B cell (primary cell): ENCODE data around the gene DCDC1. TPM values are rescaled to one million over a fixed set of nuclear protein-coding genes. Genes with fewer than 3 reads are reported as not detected.
A peak's percentile ranks its signal among the peaks of the same experiment; 100 is the strongest.

Experiments used
- ATAC-seq: fragments of 200-7000 bp; cut with Tn5 transposase; one replicate; pipeline ENCODE4 v1.10.0; 2021; ENCODE audit warnings: low read depth, mild to moderate bottlenecking, moderate number of reproducible peaks, moderate library complexity
- CTCF ChIA-PET: fragments of 350-600 bp; sonication (Branson Sonifier 250); formaldehyde crosslinking; loops from one replicate; lab custom pipeline; 2021; ENCODE audit warnings: antibody characterized with exemption, inconsistent platforms; lab: Charles Lee
- POLR2A ChIA-PET: fragments of 350-600 bp; sonication (Branson Sonifier 250); formaldehyde crosslinking; loops from one replicate; lab custom pipeline; 2021; ENCODE audit warnings: antibody characterized with exemption; lab: Charles Lee
- DNase-seq: peaks from one replicate; pipeline ENCODE4 v3.0.0; 2013
- H2AFZ ChIP-seq: 2 replicates; pipeline ENCODE4 v1.6.1; 2012; ENCODE audit warnings: mild to moderate bottlenecking, low read depth, low read length; ENCODE audit not compliant: insufficient read depth, poor library complexity, severe bottlenecking
- H3K27ac ChIP-seq, 2 donors: 1 replicate in 1 of 2; 2 replicates in 1 of 2; pipeline ENCODE4 v1.5.1; 2012 to 2013; ENCODE audit warnings: low read length in 2 of 2, mild to moderate bottlenecking in 2 of 2, moderate library complexity in 1 of 2
- H3K27me3 ChIP-seq, 4 experiments: fragments of 200-600 bp in 1 of 4; sonication (generic) in 1 of 4; replicated peaks in 1 of 4; 1 replicate in 2 of 4; 2 replicates in 2 of 4; pipeline versions ENCODE4 v1.6.1 to v1.7.0; 2013 to 2016; ENCODE audit warnings: low read length in 3 of 4, mild to moderate bottlenecking in 2 of 4, mixed read lengths in 1 of 4, moderate library complexity in 1 of 4; ENCODE audit not compliant: insufficient read depth in 4 of 4, control insufficient read depth in 3 of 4; ENCODE audit errors: control extremely low read depth in 1 of 4
- H3K36me3 ChIP-seq, 2 experiments: replicated peaks in 1 of 2; 1 replicate in 1 of 2; 2 replicates in 1 of 2; pipeline versions ENCODE4 v1.6.1 to v1.7.1; 2013; ENCODE audit warnings: low read length in 1 of 2; ENCODE audit not compliant: insufficient read depth in 2 of 2, control insufficient read depth in 1 of 2; ENCODE audit errors: control extremely low read depth in 1 of 2, extremely low read depth in 1 of 2
- H3K4me1 ChIP-seq, 2 donors: fragments of 200-600 bp in 1 of 2; sonication (generic) in 1 of 2; 1 replicate in 1 of 2; 2 replicates in 1 of 2; pipeline versions ENCODE4 v1.5.1 to v1.6.1; 2013 to 2017; ENCODE audit warnings: low read length in 2 of 2; ENCODE audit not compliant: control insufficient read depth in 2 of 2, insufficient read depth in 2 of 2
- H3K4me2 ChIP-seq: replicated peaks from 2 replicates; pipeline ENCODE3; 2012; ENCODE audit warnings: mild to moderate bottlenecking, low read depth, low read length; ENCODE audit not compliant: poor library complexity, severe bottlenecking
- H3K4me3 ChIP-seq, 5 experiments: fragments of 200-600 bp in 1 of 5; sonication (generic) in 1 of 5; 1 replicate in 3 of 5; 2 replicates in 2 of 5; pipeline versions ENCODE4 v1.5.1 to v1.7.0; 2011 to 2016; ENCODE audit warnings: low read length in 4 of 5, mild to moderate bottlenecking in 4 of 5, low read depth in 2 of 5, control low read depth in 1 of 5, moderate library complexity in 1 of 5; ENCODE audit not compliant: insufficient read depth in 1 of 5; ENCODE audit errors: control extremely low read depth in 1 of 5, extremely low read depth in 1 of 5
- H3K79me2 ChIP-seq: fragments of 200-600 bp; sonication (generic); one replicate; pipeline ENCODE4 v1.6.0; 2016; ENCODE audit warnings: low read length; ENCODE audit not compliant: control insufficient read depth, insufficient read depth
- H3K9ac ChIP-seq: fragments of 200-600 bp; sonication (generic); 2 replicates; pipeline ENCODE4 v1.6.1; 2017; ENCODE audit warnings: mild to moderate bottlenecking, low read length, moderate library complexity
- H3K9me3 ChIP-seq, 3 donors: one replicate each; pipeline versions ENCODE4 v1.6.1 to v1.7.1; 2013; ENCODE audit warnings: low read length in 2 of 3; ENCODE audit not compliant: control insufficient read depth in 2 of 3, insufficient read depth in 1 of 3; ENCODE audit errors: control extremely low read depth in 1 of 3
- H4K20me1 ChIP-seq: 2 replicates; pipeline ENCODE4 v1.6.0; 2012; ENCODE audit warnings: mild to moderate bottlenecking, low read length; ENCODE audit not compliant: insufficient read depth, control insufficient read depth, poor library complexity, severe bottlenecking
- H3K27ac Mint-ChIP-seq: one replicate; pipeline ENCODE4 v1.8.0; 2021; ENCODE audit warnings: mixed read lengths
- H3K27me3 Mint-ChIP-seq: one replicate; pipeline ENCODE4 v1.8.0; 2021; ENCODE audit warnings: mixed read lengths
- H3K4me1 Mint-ChIP-seq: one replicate; pipeline ENCODE4 v1.8.0; 2021; ENCODE audit warnings: mixed read lengths
- H3K4me3 Mint-ChIP-seq: one replicate; pipeline ENCODE4 v1.8.0; 2021; ENCODE audit warnings: mixed read lengths
- H3K9me3 Mint-ChIP-seq: one replicate; pipeline ENCODE4 v1.8.0; 2022; ENCODE audit warnings: mixed read lengths; ENCODE audit not compliant: insufficient read depth
- CTCF ChIP-seq: fragments of 200-600 bp; IDR thresholded peaks from one replicate; pipeline ENCODE4 v1.8.0; 2022; ENCODE audit warnings: antibody characterized with exemption, mild to moderate bottlenecking
- EZH2 ChIP-seq: IDR thresholded peaks from 2 replicates; pipeline ENCODE4 v1.6.1; 2012; ENCODE audit warnings: borderline replicate concordance, low read depth, mild to moderate bottlenecking, moderate library complexity, low read length; ENCODE audit not compliant: insufficient read depth, poor library complexity, severe bottlenecking
- WGBS: methylation state at CpG from one replicate; pipeline ENCODE4 v1.1.5; 2013; ENCODE audit warnings: missing lambda C conversion rate; ENCODE audit not compliant: insufficient coverage; 5-methylcytosine and 5-hydroxymethylcytosine counted together
- intact Hi-C: fragments of 100-400 bp; cut with micrococcal nuclease; formaldehyde crosslinking; loops from one replicate; pipeline ENCODE4 v1.10.0; 2022
- polyA plus RNA-seq: library from polyadenylated mRNA; depleted of rRNA; stranded (reverse); fragments of >200 nt; gene quantifications from 2 replicates; pipeline ENCODE4 v1.2.3, GENCODE V29; 2012
- total RNA-seq, 2 donors: library from RNA; stranded (reverse); fragments of 120-200 nt in 1 of 2; gene quantifications; 1 replicate in 1 of 2; 2 replicates in 1 of 2; pipeline versions ENCODE4 v1.2.3 to v1.2.4, GENCODE V29; 2013 to 2022

Gene DCDC1
- total and polyA plus RNA-seq, 2 donors (not counting 1 experiment from before 2014, with no cell fraction given): not detected

- intact Hi-C loops: no loop called here
- ATAC-seq (no peak), DNase-seq (no peak)
- no peak overlapping the region for H3K4me3 Mint-ChIP-seq
- CTCF ChIA-PET: no interaction called here
- no peak overlapping the region for H3K27ac Mint-ChIP-seq
- H3K9ac ChIP-seq: no peak overlapping the region
- 92% methylated on average over 2 of the region's 2 CpGs for WGBS
- H3K27me3 Mint-ChIP-seq: peaks cover 9% of the 10 kb centered on the region
- no peaks in the 10 kb centered on the region for H4K20me1 ChIP-seq
- no peaks in the 10 kb centered on the region for H3K9me3 ChIP-seq
- no peaks in the 10 kb centered on the region for H3K4me1 Mint-ChIP-seq
- H3K4me2 ChIP-seq: no peak overlapping the region
- POLR2A ChIA-PET: no interaction called here
- H3K36me3 ChIP-seq: no peaks in the 10 kb centered on the region
- H3K79me2 ChIP-seq: no peaks in the 10 kb centered on the region
- TF ChIP-seq EZH2 (no peak), CTCF (no peak)
- H3K4me1 ChIP-seq: no peaks in the 10 kb centered on the region
- H3K27me3 ChIP-seq: no peaks in the 10 kb centered on the region
- no peak overlapping the region for H3K4me3 ChIP-seq
- H3K27ac ChIP-seq: no peak overlapping the region
- H2AFZ ChIP-seq: no peak overlapping the region
- H3K9me3 Mint-ChIP-seq: no peaks in the 10 kb centered on the region
These were observed 170.2 kb downstream of the DCDC1 start for GRCh38 chr11:31199378-31199777.

GRCh38 chr11:31173926-31174680 is 195.4 kb downstream of the DCDC1 start:
- Mint-ChIP-seq H3K4me1 (no peaks in the 10 kb centered on the region), H3K9me3 (peaks cover 8% of the 10 kb centered on the region), H3K4me3 (no peak overlapping the region), H3K27ac (no peak overlapping the region), H3K27me3 (no peaks in the 10 kb centered on the region)
- TF ChIP-seq CTCF (no peak), EZH2 (no peak)
- DNase-seq (peak; percentile 3), ATAC-seq (no peak)
- Histone ChIP-seq H3K79me2 (no peaks in the 10 kb centered on the region), H3K9ac (no peak overlapping the region), H3K27me3 (no peaks in the 10 kb centered on the region), H3K4me3 (no peak overlapping the region), H3K4me1 (no peaks in the 10 kb centered on the region), H3K9me3 (peaks cover 0 to 19% (median 2%) of the 10 kb centered on the region in 3 donors), H3K27ac (no peak overlapping the region), H3K36me3 (no peaks in the 10 kb centered on the region), H4K20me1 (no peaks in the 10 kb centered on the region), H2AFZ (no peak overlapping the region), H3K4me2 (no peak overlapping the region)
- WGBS: 91% methylated on average over 8 of the region's 8 CpGs
- ChIA-PET CTCF (no interaction called here), POLR2A (no interaction called here)
- intact Hi-C loops: no loop called here
